Testis (tissue), 2 donors: ENCODE results near the gene PIGN.

Experiments
- POLR2A ChIP-seq: fragments of 450-650 bp; IDR thresholded peaks from one replicate; pipeline ENCODE4 v1.6.1; 2017; ENCODE audit warnings: antibody characterized with exemption, mild to moderate bottlenecking, moderate library complexity
- TF ChIP-seq, protein P1 (sequence below), 3 experiments: fragments of 450-650 bp in 2 of 3; fragments of 200-600 bp in 1 of 3; sonication (generic) in 1 of 3; IDR thresholded peaks; one replicate each; pipeline ENCODE4 v1.5.1; 2016 to 2019; ENCODE audit warnings: antibody characterized with exemption in 3 of 3, mild to moderate bottlenecking in 2 of 3, moderate library complexity in 1 of 3

DNA sequence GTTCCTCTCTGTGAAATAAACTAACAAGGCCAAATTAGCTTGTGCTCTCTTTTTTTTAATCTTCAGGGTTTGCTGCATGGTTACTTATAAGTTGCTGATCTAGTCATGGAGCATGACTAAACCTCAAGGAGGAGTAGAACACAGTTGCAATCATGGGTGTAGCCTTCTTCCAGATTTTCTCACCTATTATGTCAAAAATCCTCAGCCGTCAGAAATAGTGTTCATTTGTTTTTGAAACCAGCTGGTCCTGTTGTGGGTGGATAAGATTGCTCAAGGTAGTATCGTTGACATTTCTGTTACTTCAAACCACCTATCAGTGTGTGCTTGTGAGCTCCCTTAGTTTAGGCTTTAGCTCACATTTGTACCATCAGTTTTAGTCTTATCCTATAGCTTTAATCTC is 11.4 kb upstream of the PIGN start:
- TF ChIP-seq POLR2A = no peak
- TF ChIP-seq, protein P1, sequence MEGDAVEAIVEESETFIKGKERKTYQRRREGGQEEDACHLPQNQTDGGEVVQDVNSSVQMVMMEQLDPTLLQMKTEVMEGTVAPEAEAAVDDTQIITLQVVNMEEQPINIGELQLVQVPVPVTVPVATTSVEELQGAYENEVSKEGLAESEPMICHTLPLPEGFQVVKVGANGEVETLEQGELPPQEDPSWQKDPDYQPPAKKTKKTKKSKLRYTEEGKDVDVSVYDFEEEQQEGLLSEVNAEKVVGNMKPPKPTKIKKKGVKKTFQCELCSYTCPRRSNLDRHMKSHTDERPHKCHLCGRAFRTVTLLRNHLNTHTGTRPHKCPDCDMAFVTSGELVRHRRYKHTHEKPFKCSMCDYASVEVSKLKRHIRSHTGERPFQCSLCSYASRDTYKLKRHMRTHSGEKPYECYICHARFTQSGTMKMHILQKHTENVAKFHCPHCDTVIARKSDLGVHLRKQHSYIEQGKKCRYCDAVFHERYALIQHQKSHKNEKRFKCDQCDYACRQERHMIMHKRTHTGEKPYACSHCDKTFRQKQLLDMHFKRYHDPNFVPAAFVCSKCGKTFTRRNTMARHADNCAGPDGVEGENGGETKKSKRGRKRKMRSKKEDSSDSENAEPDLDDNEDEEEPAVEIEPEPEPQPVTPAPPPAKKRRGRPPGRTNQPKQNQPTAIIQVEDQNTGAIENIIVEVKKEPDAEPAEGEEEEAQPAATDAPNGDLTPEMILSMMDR (IDR thresholded peaks at IDR 0.05) = no peak
